HEK293T (cell line): ENCODE measurements around the gene LRIG3.

ENCODE experiments used
- CTCF ChIA-PET: fragments of 350-600 bp; formaldehyde crosslinking; extraction: SDS; loops from one replicate; lab custom pipeline; 2021; ENCODE audit warnings: antibody characterized with exemption, inconsistent platforms; lab: Yijun Ruan, JAX
- POLR2A ChIA-PET: fragments of 350-600 bp; formaldehyde crosslinking; extraction: SDS; loops from one replicate; lab custom pipeline; 2020; ENCODE audit warnings: antibody characterized with exemption, inconsistent platforms; lab: Yijun Ruan, JAX
- DNase-seq: peaks from one replicate; pipeline ENCODE4 v3.0.0; 2012; ENCODE audit warnings: mixed read lengths; ENCODE audit errors: extremely low spot score
- ARNT ChIP-seq: fragments of 450-650 bp; IDR thresholded peaks from 2 replicates; pipeline ENCODE4 v1.6.1; 2017; ENCODE audit warnings: mild to moderate bottlenecking
- BHLHE40 ChIP-seq: fragments of 450-650 bp; IDR thresholded peaks from 2 replicates; pipeline ENCODE4 v1.6.1; 2016; ENCODE audit warnings: mild to moderate bottlenecking, moderate library complexity, borderline replicate concordance
- CTBP1 ChIP-seq: fragments of 450-650 bp; IDR thresholded peaks from 2 replicates; pipeline ENCODE4 v1.6.1; 2016; ENCODE audit warnings: borderline replicate concordance
- ELF4 ChIP-seq: fragments of 450-650 bp; IDR thresholded peaks from 2 replicates; pipeline ENCODE4 v1.6.1; 2017; ENCODE audit warnings: antibody characterized with exemption
- FOXA1 ChIP-seq: fragments of 450-650 bp; IDR thresholded peaks from 2 replicates; pipeline ENCODE4 v1.6.1; 2016; ENCODE audit warnings: mild to moderate bottlenecking
- FOXK2 ChIP-seq: fragments of 450-650 bp; IDR thresholded peaks from 2 replicates; pipeline ENCODE4 v1.6.1; 2016; ENCODE audit warnings: mild to moderate bottlenecking
- FOXM1 ChIP-seq: fragments of 450-650 bp; IDR thresholded peaks from 2 replicates; pipeline ENCODE4 v1.6.1; 2017; ENCODE audit warnings: mild to moderate bottlenecking, borderline replicate concordance
- HDGF ChIP-seq: fragments of 450-650 bp; IDR thresholded peaks from 2 replicates; pipeline ENCODE4 v1.6.1; 2017; ENCODE audit warnings: antibody characterized with exemption, borderline replicate concordance
- L3MBTL2 ChIP-seq: fragments of 450-650 bp; conservative IDR thresholded peaks from 2 replicates; pipeline ENCODE4 v1.6.1; 2016; ENCODE audit warnings: mild to moderate bottlenecking
- LEF1 ChIP-seq: fragments of 450-650 bp; IDR thresholded peaks from 2 replicates; pipeline ENCODE4 v1.6.1; 2017; ENCODE audit warnings: mild to moderate bottlenecking, borderline replicate concordance
- NFRKB ChIP-seq: fragments of 450-650 bp; IDR thresholded peaks from 2 replicates; pipeline ENCODE4 v1.6.1; 2016; ENCODE audit warnings: mild to moderate bottlenecking, moderate library complexity
- PKNOX1 ChIP-seq: fragments of 450-650 bp; IDR thresholded peaks from 2 replicates; pipeline ENCODE4 v1.6.1; 2016
- SP1 ChIP-seq: fragments of 450-650 bp; IDR thresholded peaks from 2 replicates; pipeline ENCODE4 v1.6.1; 2017
- SUZ12 ChIP-seq: fragments of 450-650 bp; IDR thresholded peaks from 2 replicates; pipeline ENCODE4 v1.6.1; 2016; ENCODE audit warnings: mild to moderate bottlenecking
- TARDBP ChIP-seq: fragments of 450-650 bp; IDR thresholded peaks from 2 replicates; pipeline ENCODE4 v1.6.1; 2016
- ZNF384 ChIP-seq: fragments of 450-650 bp; IDR thresholded peaks from 2 replicates; pipeline ENCODE4 v1.6.1; 2016

Gene LRIG3

GRCh38 chr12:58923781-58924180 is 3.5 kb upstream of the LRIG3 start:
- ChIA-PET POLR2A (no interaction called here), CTCF (interaction anchor here (0.6 kb wide), 1 partner anchor 78 kb away, joined by 3 read pairs; no protein-coding TSS in a partner anchor)
- no peak for TF ChIP-seq ELF4
- no peak for DNase-seq

GRCh38 chr12:58922849-58923248 is 2.5 kb upstream of the LRIG3 start:
- POLR2A ChIA-PET = no interaction called here
- CTCF ChIA-PET = no interaction called here
- TF ChIP-seq NFRKB (no peak), TARDBP (no peak), FOXK2 (no peak), SP1 (no peak), SUZ12 (no peak), HDGF (no peak), FOXA1 (no peak), ARNT (no peak)
- no peak for DNase-seq

GRCh38 chr12:58920961-58921861 is 907 bp upstream of the LRIG3 start:
- CTCF ChIA-PET = interaction anchor here (0.7 kb wide), 1 partner anchor 53 kb away, joined by 3 read pairs; no protein-coding TSS in a partner anchor
- TF ChIP-seq FOXK2 (no peak), SP1 (no peak), SUZ12 (no peak), BHLHE40 (no peak), ZNF384 (no peak), PKNOX1 (no peak), NFRKB (no peak), CTBP1 (no peak), LEF1 (no peak), FOXM1 (no peak), HDGF (no peak)
- POLR2A ChIA-PET = interaction anchor here (0.6 to 2.4 kb wide), 6 partner anchors 12 to 164 kb away, joined by 3 to 15 read pairs (median 3); no protein-coding TSS in a partner anchor
- DNase-seq = no peak

GRCh38 chr12:58919231-58920101 is 838 bp downstream of the LRIG3 start:
- TF ChIP-seq SP1 = no peak
- no peak for TF ChIP-seq FOXM1
- no peak for TF ChIP-seq FOXK2
- no peak for TF ChIP-seq FOXA1
- no peak for TF ChIP-seq PKNOX1
- no peak for TF ChIP-seq BHLHE40
- TF ChIP-seq L3MBTL2 = peak; percentile 25; the same call in 1 of the 2 replicates
- DNase-seq = peak; percentile 22
- ChIA-PET CTCF (interaction anchor here (1.5 kb wide), 1 partner anchor 158 kb away, joined by 4 read pairs; no protein-coding TSS in a partner anchor), POLR2A (interaction anchor here (0.7 to 2.4 kb wide), 9 partner anchors 13 to 1077 kb away, joined by 3 to 15 read pairs (median 3); no protein-coding TSS in a partner anchor)

GRCh38 chr12:58918469-58918844 is 1.8 kb downstream of the LRIG3 start:
- no peak for TF ChIP-seq FOXA1
- TF ChIP-seq FOXK2 = no peak
- TF ChIP-seq SUZ12 = no peak
- no peak for TF ChIP-seq BHLHE40
- TF ChIP-seq SP1 = no peak
- TF ChIP-seq HDGF = no peak
- TF ChIP-seq CTBP1 = no peak
- no peak for TF ChIP-seq ELF4
- no peak for TF ChIP-seq NFRKB
- no peak for TF ChIP-seq ZNF384
- no peak for TF ChIP-seq L3MBTL2
- TF ChIP-seq LEF1 = no peak
- no peak for TF ChIP-seq TARDBP
- TF ChIP-seq ARNT = no peak
- TF ChIP-seq FOXM1 = no peak
- no peak for TF ChIP-seq PKNOX1
- ChIA-PET CTCF (interaction anchor here (0.7 kb wide), 1 partner anchor 155 kb away, joined by 4 read pairs; no protein-coding TSS in a partner anchor), POLR2A (no interaction called here)
- DNase-seq = no peak
